SK-N-SH (cell line): ENCODE data around the gene P3H2. TPM values are rescaled to one million over a fixed set of nuclear protein-coding genes. Genes with fewer than 3 reads are reported as not detected.
A peak's percentile ranks its signal among the peaks of the same experiment; 100 is the strongest.

Experiments
- CTCF ChIA-PET: fragments of 300-600, 350-600 bp; formaldehyde crosslinking; extraction: SDS; loops from one replicate; lab custom pipeline; 2021; lab: Yijun Ruan, JAX
- POLR2A ChIA-PET: fragments of 350-600 bp; sonication (Branson Sonifier 250); formaldehyde crosslinking; extraction: SDS; loops from one replicate; lab custom pipeline; 2020; ENCODE audit warnings: antibody characterized with exemption, inconsistent platforms; lab: Yijun Ruan, JAX
- DNase-seq: peaks from one replicate; pipeline ENCODE4 v3.0.0; 2012
- H2AFZ ChIP-seq: fragments of 200-600 bp; sonication (generic); 2 replicates; pipeline ENCODE4 v1.8.1; 2016; ENCODE audit warnings: antibody characterized with exemption, mild to moderate bottlenecking, low read depth
- H3F3A ChIP-seq: fragments of 200-600 bp; sonication (generic); replicated peaks from 2 replicates; pipeline ENCODE3; 2016; ENCODE audit warnings: antibody characterized with exemption, mild to moderate bottlenecking; ENCODE audit not compliant: insufficient read depth
- H3K27ac ChIP-seq, 2 experiments: fragments of 200-500 bp in 1 of 2; fragments of 200-600 bp in 1 of 2; sonication (Bioruptor generic) in 1 of 2; sonication (generic), shearing (Covaris generic) in 1 of 2; 2 replicates each; pipeline versions ENCODE4 v1.5.1 to v1.6.1; 2014 to 2016; ENCODE audit warnings: low read depth in 2 of 2, inconsistent platforms in 1 of 2, low read length in 1 of 2, mild to moderate bottlenecking in 1 of 2, mixed read lengths in 1 of 2
- H3K27me3 ChIP-seq: fragments of 200-600 bp; sonication (generic), shearing (Covaris generic); 2 replicates; pipeline ENCODE4 v1.6.1; 2016; ENCODE audit warnings: mixed run types; ENCODE audit not compliant: insufficient read depth
- H3K36me3 ChIP-seq, 2 experiments: fragments of 200-500 bp in 1 of 2; fragments of 200-600 bp in 1 of 2; sonication (Bioruptor generic) in 1 of 2; sonication (generic) in 1 of 2; replicated peaks in 1 of 2; 2 replicates each; pipeline versions ENCODE3 to v1.5.1; 2014 to 2016; ENCODE audit warnings: low read length in 1 of 2, mild to moderate bottlenecking in 1 of 2; ENCODE audit not compliant: insufficient read depth in 2 of 2, control insufficient read depth in 1 of 2
- H3K4me1 ChIP-seq, 2 experiments: fragments of 200-500 bp in 1 of 2; fragments of 200-600 bp in 1 of 2; sonication (Bioruptor generic) in 1 of 2; sonication (generic), shearing (Covaris generic) in 1 of 2; 2 replicates each; pipeline versions ENCODE4 v1.5.1 to v1.6.1; 2014 to 2016; ENCODE audit warnings: low read depth in 1 of 2, low read length in 1 of 2, mixed run types in 1 of 2; ENCODE audit not compliant: insufficient read depth in 2 of 2, control insufficient read depth in 1 of 2
- H3K4me2 ChIP-seq: fragments of 200-600 bp; sonication (generic), shearing (Covaris generic); 2 replicates; pipeline ENCODE4 v1.6.1; 2017; ENCODE audit warnings: mixed run types
- H3K4me3 ChIP-seq, 2 experiments: fragments of 200-500 bp in 1 of 2; fragments of 200-600 bp in 1 of 2; sonication (Bioruptor generic) in 1 of 2; sonication (generic), shearing (Covaris generic) in 1 of 2; 2 replicates each; pipeline versions ENCODE4 v1.5.1 to v1.8.1; 2014 to 2016; ENCODE audit warnings: low read depth in 2 of 2, inconsistent platforms in 1 of 2, low read length in 1 of 2, mild to moderate bottlenecking in 1 of 2, mixed read lengths in 1 of 2, moderate library complexity in 1 of 2
- H3K79me2 ChIP-seq: fragments of 200-600 bp; sonication (generic); 2 replicates; pipeline ENCODE4 v1.8.1; 2017; ENCODE audit warnings: mild to moderate bottlenecking; ENCODE audit not compliant: insufficient read depth
- H3K9ac ChIP-seq: fragments of 200-600 bp; sonication (generic); 2 replicates; pipeline ENCODE4 v1.6.1; 2017; ENCODE audit warnings: mixed run types
- H3K9me2 ChIP-seq: fragments of 200-600 bp; sonication (generic); 2 replicates; pipeline ENCODE4 v1.6.1; 2017; ENCODE audit warnings: mixed run types
- H3K9me3 ChIP-seq: fragments of 200-600 bp; sonication (generic); 2 replicates; pipeline ENCODE4 v1.6.1; 2017; ENCODE audit warnings: mixed run types, mild to moderate bottlenecking, moderate library complexity
- H4K20me1 ChIP-seq: fragments of 200-600 bp; sonication (generic); 2 replicates; pipeline ENCODE4 v1.6.1; 2017; ENCODE audit warnings: mild to moderate bottlenecking, mixed run types; ENCODE audit not compliant: insufficient read depth
- ELF1 ChIP-seq: IDR thresholded peaks from 2 replicates; pipeline ENCODE4 v1.4.0; 2012
- FOSL2 ChIP-seq: IDR thresholded peaks from 2 replicates; pipeline ENCODE4 v1.4.0; 2012; ENCODE audit warnings: low read depth, mild to moderate bottlenecking, moderate library complexity, borderline replicate concordance
- FOXJ3 ChIP-seq: sonication (generic); formaldehyde crosslinking; IDR thresholded peaks from 2 replicates; pipeline ENCODE4 v1.5.1; 2020; ENCODE audit warnings: mild to moderate bottlenecking, missing genetic modification reagents
- FOXM1 ChIP-seq: IDR thresholded peaks from 2 replicates; pipeline ENCODE4 v1.4.0; 2012; ENCODE audit warnings: low read depth, mild to moderate bottlenecking
- GABPA ChIP-seq: IDR thresholded peaks from 2 replicates; pipeline ENCODE4 v1.4.0; 2012; ENCODE audit warnings: low read depth, mild to moderate bottlenecking
- GATA2 ChIP-seq: sonication (generic); formaldehyde crosslinking; IDR thresholded peaks from 2 replicates; pipeline ENCODE4 v1.5.0; 2020; ENCODE audit warnings: mild to moderate bottlenecking, missing genetic modification reagents
- JUND ChIP-seq: IDR thresholded peaks from 2 replicates; pipeline ENCODE4 v1.4.0; 2012
- MXI1 ChIP-seq: IDR thresholded peaks from 2 replicates; pipeline ENCODE4 v1.6.1; 2012; ENCODE audit warnings: mild to moderate bottlenecking, low read depth, low read length, improper control_type of control experiment
- RAD21 ChIP-seq: IDR thresholded peaks from 2 replicates; pipeline ENCODE4 v1.6.1; 2012; ENCODE audit warnings: mild to moderate bottlenecking, low read length
- RCOR1 ChIP-seq: fragments of 150-350 bp; IDR thresholded peaks from 2 replicates; pipeline ENCODE4 v1.6.1; 2017; ENCODE audit warnings: antibody characterized with exemption, low read length
- RXRA ChIP-seq: IDR thresholded peaks from 2 replicates; pipeline ENCODE4 v1.4.0; 2012; ENCODE audit warnings: low read depth, mild to moderate bottlenecking, borderline replicate concordance
- SMC3 ChIP-seq: IDR thresholded peaks from 2 replicates; pipeline ENCODE4 v1.6.1; 2012; ENCODE audit warnings: low read depth, low read length, improper control_type of control experiment
- TAF1 ChIP-seq: IDR thresholded peaks from 2 replicates; pipeline ENCODE4 v1.6.1; 2012; ENCODE audit warnings: low read depth, mild to moderate bottlenecking, low read length, moderate library complexity, borderline replicate concordance
- TCF12 ChIP-seq: IDR thresholded peaks from 2 replicates; pipeline ENCODE4 v1.4.0; 2012
- TEAD4 ChIP-seq: IDR thresholded peaks from 2 replicates; pipeline ENCODE4 v1.4.0; 2012; ENCODE audit warnings: mild to moderate bottlenecking, borderline replicate concordance; ENCODE audit not compliant: insufficient read depth
- YY1 ChIP-seq: IDR thresholded peaks from 2 replicates; pipeline ENCODE4 v1.4.0; 2012; ENCODE audit warnings: low read depth, mild to moderate bottlenecking
- WGBS: methylation state at CpG from one replicate; pipeline ENCODE4 v1.1.6; 2017; ENCODE audit warnings: low lambda C conversion rate; 5-methylcytosine and 5-hydroxymethylcytosine counted together
- polyA plus RNA-seq, 3 experiments: library from polyadenylated mRNA; depleted of rRNA; stranded (reverse); fragments of >200 nt; gene quantifications; 2 replicates each; pipeline ENCODE4 v1.2.3, GENCODE V29; 2012
- TF ChIP-seq, protein P1 (sequence below): IDR thresholded peaks from 2 replicates; pipeline ENCODE4 v1.4.0; 2012; ENCODE audit warnings: low read depth
- TF ChIP-seq, protein P2 (sequence below): IDR thresholded peaks from 2 replicates; pipeline ENCODE4 v1.4.0; 2012; ENCODE audit warnings: low read depth, borderline replicate concordance
- TF ChIP-seq, protein P3 (sequence below): IDR thresholded peaks from 2 replicates; pipeline ENCODE4 v1.4.0; 2012; ENCODE audit warnings: low read depth, borderline replicate concordance
- TF ChIP-seq, protein P4 (sequence below): IDR thresholded peaks from 2 replicates; pipeline ENCODE4; 2012

P3H2 gene
- polyA plus RNA-seq, 1 of the 3 experiments (the other 2 are of a cell fraction): 2.8 TPM

DNA sequence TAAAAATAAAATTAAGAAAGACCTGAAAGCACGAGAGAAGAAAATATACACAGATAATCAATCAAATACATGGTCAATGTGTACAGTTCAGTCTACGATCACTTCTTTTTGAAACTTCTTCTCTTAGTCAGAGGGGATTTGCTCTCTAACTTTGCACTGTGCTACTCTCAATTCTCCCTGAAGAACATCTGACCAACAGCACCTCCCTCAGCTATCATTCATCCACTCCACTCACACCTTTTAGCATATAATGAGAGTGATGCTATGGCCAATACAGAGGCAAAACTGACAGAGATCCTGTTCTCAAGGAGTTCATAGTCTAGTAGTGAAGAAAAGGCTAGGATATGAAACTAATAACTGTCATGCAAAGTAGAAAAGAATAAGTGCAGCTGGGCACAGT lies 45.9 kb downstream of the P3H2 start:
- no peaks in the 10 kb centered on the region for H3K36me3 ChIP-seq
- no peaks in the 10 kb centered on the region for H3K27me3 ChIP-seq
- TF ChIP-seq FOXJ3 (CRISPR knock-in tag) (no peak), ELF1 (no peak), FOSL2 (no peak), TEAD4 (no peak), TAF1 (no peak), GABPA (no peak), JUND (no peak), GATA2 (CRISPR knock-in tag) (no peak), RXRA (no peak), RAD21 (no peak), RCOR1 (no peak), YY1 (no peak), FOXM1 (no peak), SMC3 (no peak), TCF12 (no peak)
- TF ChIP-seq, protein P1, sequence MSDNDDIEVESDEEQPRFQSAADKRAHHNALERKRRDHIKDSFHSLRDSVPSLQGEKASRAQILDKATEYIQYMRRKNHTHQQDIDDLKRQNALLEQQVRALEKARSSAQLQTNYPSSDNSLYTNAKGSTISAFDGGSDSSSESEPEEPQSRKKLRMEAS: no peak
- TF ChIP-seq, protein P2, sequence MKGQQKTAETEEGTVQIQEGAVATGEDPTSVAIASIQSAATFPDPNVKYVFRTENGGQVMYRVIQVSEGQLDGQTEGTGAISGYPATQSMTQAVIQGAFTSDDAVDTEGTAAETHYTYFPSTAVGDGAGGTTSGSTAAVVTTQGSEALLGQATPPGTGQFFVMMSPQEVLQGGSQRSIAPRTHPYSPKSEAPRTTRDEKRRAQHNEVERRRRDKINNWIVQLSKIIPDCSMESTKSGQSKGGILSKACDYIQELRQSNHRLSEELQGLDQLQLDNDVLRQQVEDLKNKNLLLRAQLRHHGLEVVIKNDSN: no peak
- no peaks in the 10 kb centered on the region for H3K9me3 ChIP-seq
- no peak overlapping the region for H3K4me3 ChIP-seq
- ChIA-PET CTCF (interaction anchor here (0.6 to 1.5 kb wide), 2 partner anchors 8 to 810 kb away, joined by 3 to 4 read pairs; no protein-coding TSS in a partner anchor), POLR2A (no interaction called here)
- no peak overlapping the region for H3K27ac ChIP-seq
- H3K79me2 ChIP-seq: no peaks in the 10 kb centered on the region
- H3K4me1 ChIP-seq: peaks cover 3 to 16% of the 10 kb centered on the region in 2 experiments; a peak in 3 of 4 replicates
- no peak overlapping the region for H3K9ac ChIP-seq
- H4K20me1 ChIP-seq: no peaks in the 10 kb centered on the region
- no peak overlapping the region for H3K4me2 ChIP-seq
- WGBS: 56% methylated on average over 2 of the region's 2 CpGs
- H3F3A ChIP-seq: peaks cover 17% of the 10 kb centered on the region
- H3K9me2 ChIP-seq: no peaks in the 10 kb centered on the region
- no peak overlapping the region for H2AFZ ChIP-seq
- no peak for DNase-seq

DNA sequence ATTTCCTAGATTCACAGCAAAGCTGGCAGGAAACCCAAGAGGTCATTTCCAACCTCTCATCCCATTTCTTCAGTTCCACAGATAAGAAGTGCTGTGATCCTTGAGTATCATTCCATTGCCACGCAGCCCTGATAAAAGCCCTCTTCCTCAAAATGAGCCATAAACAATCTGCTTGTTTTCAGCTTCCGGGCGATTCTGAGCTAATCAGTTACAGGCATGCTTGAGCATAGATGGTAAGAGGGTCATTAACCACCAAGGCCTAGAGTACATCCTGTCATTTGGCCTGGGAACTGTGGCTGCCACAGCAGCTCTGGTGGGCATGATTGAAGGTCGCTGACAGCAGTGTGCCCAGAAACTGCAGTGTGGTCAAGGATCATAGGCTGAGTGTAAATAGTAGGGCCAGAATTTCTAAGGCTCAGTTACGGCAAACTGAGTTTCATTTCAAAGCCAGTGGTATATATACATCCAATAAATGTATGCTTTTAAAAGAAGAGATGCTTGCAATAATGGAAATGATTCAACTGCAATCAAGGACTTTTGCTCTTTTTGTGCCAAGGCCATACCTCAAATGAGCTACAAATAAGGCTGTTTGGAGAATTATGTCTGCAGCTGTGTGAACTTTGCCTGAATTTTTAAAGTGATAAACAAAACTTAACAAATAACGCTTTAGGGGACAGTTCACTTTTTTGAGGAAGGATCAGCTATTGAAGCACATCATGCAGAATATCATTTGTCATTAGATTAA lies 47.3 kb downstream of the P3H2 start:
- Histone ChIP-seq H3F3A (peaks cover 17% of the 10 kb centered on the region), H4K20me1 (no peaks in the 10 kb centered on the region), H3K9me3 (no peaks in the 10 kb centered on the region), H3K27me3 (no peaks in the 10 kb centered on the region), H3K79me2 (no peaks in the 10 kb centered on the region), H3K9me2 (no peaks in the 10 kb centered on the region), H3K9ac (no peak overlapping the region), H3K4me1 (peaks cover 3 to 16% of the 10 kb centered on the region in 2 experiments; a peak in 3 of 4 replicates), H3K4me2 (no peak overlapping the region), H3K27ac (peak overlapping the region in 1 of 2 experiments; percentile 73; a peak in 2 of 4 replicates), H3K36me3 (no peaks in the 10 kb centered on the region), H2AFZ (no peak overlapping the region; the same call in 1 of the 2 replicates), H3K4me3 (no peak overlapping the region)
- peak; percentile 39 for DNase-seq
- CTCF ChIA-PET: interaction anchor here (1.4 to 1.5 kb wide), 2 partner anchors 9 to 10 kb away, joined by 3 to 4 read pairs; no protein-coding TSS in a partner anchor
- POLR2A ChIA-PET: no interaction called here
- WGBS: 50% methylated on average over 6 of the region's 6 CpGs
- TF ChIP-seq, protein P3, sequence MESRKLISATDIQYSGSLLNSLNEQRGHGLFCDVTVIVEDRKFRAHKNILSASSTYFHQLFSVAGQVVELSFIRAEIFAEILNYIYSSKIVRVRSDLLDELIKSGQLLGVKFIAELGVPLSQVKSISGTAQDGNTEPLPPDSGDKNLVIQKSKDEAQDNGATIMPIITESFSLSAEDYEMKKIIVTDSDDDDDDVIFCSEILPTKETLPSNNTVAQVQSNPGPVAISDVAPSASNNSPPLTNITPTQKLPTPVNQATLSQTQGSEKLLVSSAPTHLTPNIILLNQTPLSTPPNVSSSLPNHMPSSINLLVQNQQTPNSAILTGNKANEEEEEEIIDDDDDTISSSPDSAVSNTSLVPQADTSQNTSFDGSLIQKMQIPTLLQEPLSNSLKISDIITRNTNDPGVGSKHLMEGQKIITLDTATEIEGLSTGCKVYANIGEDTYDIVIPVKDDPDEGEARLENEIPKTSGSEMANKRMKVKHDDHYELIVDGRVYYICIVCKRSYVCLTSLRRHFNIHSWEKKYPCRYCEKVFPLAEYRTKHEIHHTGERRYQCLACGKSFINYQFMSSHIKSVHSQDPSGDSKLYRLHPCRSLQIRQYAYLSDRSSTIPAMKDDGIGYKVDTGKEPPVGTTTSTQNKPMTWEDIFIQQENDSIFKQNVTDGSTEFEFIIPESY: no peak
- peak; percentile 13; the same call in 1 of the 2 replicates for TF ChIP-seq RAD21
- peak; percentile 6; the same call in 1 of the 2 replicates for TF ChIP-seq GATA2 (CRISPR knock-in tag)
- TF ChIP-seq, protein P4, sequence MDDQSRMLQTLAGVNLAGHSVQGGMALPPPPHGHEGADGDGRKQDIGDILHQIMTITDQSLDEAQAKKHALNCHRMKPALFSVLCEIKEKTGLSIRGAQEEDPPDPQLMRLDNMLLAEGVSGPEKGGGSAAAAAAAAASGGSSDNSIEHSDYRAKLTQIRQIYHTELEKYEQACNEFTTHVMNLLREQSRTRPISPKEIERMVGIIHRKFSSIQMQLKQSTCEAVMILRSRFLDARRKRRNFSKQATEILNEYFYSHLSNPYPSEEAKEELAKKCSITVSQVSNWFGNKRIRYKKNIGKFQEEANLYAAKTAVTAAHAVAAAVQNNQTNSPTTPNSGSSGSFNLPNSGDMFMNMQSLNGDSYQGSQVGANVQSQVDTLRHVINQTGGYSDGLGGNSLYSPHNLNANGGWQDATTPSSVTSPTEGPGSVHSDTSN: peak; percentile 29; the same call in 1 of the 2 replicates
- TF ChIP-seq SMC3: no peak
- TF ChIP-seq MXI1: peak; percentile 43; the same call in 1 of the 2 replicates
- no peak for TF ChIP-seq ELF1
